ENCODE measurements around the gene FCRL1.

Gene FCRL1

DNA sequence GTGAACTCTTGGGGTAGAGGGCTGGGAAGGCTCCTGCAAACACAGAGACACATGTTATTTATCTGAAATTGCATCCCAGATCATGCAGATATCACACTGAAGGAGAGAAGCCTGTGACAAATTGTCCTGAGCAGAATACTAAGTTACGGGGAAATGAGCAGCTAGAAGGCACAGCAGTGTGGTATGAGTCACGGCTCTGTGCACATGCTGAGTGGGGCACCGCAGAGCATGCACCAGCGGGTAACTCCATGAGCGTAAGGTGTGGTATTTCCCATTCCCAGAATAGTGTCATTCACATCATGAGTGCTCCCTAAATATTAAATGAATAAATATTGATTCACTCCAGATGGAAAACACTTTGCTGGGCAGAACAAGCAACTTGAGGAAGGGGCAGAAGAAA, 21.7 kb downstream of the FCRL1 start:
- no peak for DNase-seq

DNA sequence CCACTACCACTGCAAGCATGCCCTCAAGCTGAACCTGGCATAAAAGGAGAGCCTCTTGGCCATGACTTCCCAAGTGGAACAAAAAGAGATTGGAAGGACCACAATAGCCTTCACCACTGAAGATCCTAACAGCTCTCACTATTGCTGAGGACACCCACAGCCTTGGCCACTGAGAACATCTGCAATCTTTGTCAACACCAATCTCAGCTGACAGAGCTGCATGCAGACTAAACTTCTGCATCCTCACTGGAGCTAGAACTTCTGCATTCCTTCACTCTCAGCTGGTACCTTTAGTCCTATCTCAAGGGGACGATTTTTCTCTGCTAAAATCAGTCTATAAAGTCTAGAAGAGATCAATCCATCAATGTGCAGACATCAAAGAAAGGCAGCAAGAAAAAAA, 34.7 kb downstream of the FCRL1 start:
- DNase-seq = no peak

DNA sequence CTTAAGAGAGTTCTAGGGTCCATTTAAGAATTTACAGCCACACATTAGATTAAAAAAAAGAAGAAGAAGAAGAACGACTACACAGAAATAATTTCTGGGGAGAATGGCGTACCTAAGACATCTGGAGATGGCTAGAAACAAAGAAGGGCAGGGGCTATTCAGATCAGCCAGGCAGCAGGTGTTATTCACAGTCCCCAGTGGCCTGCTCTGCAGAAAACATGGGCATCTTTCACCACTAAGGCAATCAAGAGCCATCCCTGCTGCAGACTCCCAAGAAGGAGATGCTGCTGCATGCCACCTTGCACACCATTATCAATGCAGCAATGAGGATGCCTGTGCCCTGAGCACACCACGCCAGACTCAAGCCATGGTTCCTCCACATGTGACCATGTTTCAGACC, 35.1 kb downstream of the FCRL1 start:
- no peak for DNase-seq

DNA sequence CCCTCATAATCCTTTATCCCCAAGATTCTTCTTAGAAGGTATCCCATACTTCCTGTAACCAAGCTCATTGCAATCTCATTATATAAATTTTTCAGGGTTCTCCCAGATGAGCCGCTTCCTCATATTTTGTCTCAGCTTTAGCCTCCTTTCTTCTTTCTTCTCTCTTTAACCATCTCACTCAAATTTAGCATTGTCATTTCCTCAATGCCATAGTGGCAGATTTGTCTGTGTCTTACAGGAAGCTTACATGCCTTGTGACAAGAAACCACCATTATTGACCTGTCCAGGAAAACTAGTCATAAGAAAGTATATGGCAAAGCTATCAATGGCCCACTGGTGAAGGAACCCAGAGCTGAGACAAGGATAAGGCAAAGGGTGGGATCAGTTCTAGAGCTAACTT, 37.0 kb downstream of the FCRL1 start:
- DNase-seq = no peak

DNA sequence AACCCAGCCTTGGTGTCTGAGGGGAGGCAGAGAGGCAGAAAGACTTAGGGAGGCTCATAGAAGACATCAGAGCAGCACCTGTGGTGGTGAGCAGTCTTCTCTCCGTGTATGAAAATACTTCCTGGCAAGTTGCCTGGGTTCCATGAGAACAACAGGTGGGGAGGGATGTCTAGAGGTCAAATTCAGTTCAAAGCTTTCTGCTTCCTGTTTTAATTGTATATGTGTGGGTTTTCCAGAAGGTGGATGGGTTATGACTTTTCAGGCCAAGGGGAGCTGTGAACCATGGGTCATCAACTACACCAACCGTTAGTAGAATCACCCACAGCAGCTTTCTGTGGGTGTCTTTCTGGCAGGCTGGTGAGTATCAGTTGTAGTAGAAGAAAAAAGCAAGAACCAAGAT, 38.9 kb downstream of the FCRL1 start:
- DNase-seq = no peak

DNA sequence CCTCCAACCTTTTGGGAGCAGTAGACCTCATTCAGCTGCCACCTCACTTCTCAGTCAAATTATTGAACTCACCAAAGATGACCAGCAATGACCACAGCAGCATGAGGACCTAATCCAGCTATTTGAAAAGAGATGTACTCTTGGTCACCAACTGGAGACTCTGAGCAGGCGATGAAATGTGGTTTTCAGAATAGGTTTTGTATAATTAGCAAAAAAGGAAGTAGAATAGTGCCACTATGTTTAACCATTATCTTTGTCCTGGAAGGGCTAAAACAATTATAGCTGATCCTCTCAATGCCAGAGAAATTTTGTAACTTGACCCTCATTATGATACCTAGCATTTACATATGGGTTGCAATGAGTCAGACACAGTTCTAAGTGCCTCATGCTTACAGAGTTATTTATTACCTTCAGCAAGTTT, 42.9 kb downstream of the FCRL1 start, which contains the start of gene FCRL2:
Gene FCRL2, minus strand, starts transcription at position 162 of the 421 bp plus-strand sequence. Its CDS starts 59 bp downstream, at position 103.
- DNase-seq = no peak

DNA sequence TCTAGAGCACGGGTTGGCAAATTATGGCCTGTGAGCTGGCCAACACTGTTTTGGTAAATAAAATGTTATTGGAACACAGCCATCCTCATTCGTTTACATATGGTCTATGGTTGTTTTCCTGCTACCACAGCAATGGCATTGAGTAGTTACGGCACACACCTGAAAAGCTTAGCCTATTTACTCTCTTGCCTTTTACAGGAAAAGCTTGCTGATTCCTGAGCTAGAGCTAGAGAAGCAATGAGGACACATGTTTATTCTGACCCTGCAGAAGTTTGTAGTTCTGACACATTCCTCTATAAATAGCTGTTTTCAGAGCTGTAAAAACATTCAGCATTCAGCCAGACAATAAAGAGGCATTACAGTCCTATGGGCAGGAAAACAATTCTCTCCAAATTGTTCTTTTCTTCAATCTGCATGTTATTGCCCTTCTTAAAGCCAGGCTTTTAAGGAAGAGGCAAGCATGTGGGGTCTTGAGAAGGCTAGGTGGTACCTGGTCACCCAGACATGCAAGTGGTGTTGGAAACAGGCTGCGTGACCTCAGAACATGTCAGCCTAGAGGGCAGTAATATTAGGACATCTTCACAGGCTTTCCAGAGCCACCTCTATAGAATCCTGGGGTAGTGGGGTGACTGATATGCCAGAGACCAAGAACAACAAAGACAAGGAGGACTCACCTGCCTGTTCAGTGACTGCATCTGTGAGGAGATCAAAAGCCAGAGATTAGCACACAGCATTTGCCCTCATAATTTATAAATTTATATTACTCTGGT, 44.6 kb downstream of the FCRL1 start:
- DNase-seq = no peak

DNA sequence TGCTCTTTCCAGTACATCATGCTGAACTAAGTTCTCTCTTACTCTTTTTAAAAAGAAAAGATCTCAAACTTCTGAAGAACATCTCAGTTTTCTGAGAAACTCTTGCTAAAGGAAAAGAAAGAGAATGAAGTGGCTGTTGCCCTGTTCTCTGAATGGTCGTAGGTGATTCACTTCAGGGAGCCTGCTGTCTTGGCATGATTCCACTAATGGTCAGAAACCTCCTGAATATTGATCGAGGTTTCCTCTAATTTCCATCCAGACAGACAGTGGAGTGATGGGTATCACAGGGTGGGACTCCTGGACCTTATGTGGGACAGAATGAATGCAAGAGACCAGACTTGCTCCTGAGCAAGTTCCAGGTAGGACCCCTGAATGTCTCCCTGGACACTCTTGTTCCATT, 45.5 kb downstream of the FCRL1 start:
- DNase-seq = no peak

DNA sequence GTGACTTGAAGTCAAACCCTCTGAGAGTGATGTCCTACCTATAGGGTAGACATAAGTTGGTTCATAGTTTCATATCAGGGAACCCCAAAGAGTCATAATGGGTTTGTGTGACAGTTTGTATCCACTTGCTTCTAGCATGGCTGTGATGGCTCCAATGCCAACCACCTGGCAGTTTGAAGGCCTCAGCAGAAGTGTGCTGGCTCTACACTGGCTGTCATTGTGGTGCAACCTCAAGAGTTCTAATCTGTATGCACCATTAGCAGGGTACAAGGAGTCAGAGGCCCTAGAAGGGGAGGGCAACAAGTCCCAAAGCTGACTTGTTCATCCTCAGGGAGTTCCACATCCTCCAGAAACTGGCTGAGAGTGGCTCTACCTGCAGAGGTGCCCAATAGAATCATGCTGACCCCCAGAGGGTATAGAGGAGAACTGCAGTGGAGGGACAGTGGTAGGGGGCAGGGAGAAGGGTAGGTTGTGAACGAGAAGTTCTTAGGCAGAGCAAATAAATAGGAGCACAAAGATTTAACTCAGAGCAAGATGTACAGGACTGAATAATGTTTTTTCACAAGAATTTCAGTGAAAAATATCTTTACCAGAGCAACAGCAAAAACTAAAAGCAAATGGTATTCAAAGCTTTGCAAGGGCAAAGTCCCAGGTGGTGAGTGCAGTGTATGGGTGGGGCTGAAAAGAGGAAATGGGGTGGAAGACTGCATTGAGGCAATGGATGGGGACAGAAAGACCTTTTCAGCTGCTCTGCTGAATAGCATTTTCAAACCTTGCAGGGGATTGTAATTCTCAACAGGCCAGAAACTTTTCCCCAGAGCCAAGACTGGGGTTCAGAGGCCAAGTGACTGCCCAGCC, 46.2 kb downstream of the FCRL1 start:
- DNase-seq = no peak

DNA sequence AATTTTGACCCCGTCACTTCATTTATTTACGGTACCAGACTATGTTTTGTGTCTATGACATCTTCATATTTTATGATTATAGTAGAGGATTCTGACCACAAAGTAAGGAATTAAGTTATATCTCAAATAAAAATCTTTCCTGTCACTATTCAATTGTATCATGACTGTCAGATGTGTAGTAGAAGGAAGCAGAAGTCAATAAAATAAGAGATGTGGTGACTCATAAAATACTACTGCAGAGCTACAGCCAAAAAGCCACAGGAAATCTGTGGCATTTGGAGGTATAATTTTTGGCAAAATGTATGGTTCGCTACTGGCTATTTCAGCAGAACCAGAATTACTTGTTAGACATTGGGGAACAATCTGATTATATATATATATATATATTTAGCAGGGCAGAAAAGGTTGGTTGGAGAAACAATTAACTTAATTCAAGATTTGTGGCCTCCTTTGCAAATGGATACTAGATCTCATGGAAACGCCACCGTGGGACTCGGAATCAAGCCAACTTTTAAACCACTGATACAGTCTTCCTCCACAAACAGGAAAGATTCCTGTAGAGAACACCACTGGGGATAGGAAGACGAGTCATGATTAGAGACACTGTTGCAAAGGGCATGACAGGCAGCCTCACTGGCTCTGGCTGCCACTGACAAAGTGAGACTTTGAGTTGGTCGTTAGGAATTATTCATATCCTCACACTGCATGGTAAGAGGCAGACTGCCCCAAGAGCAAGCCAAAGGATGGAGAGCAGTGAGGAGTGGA, 48.1 kb downstream of the FCRL1 start:
- DNase-seq = no peak

DNA sequence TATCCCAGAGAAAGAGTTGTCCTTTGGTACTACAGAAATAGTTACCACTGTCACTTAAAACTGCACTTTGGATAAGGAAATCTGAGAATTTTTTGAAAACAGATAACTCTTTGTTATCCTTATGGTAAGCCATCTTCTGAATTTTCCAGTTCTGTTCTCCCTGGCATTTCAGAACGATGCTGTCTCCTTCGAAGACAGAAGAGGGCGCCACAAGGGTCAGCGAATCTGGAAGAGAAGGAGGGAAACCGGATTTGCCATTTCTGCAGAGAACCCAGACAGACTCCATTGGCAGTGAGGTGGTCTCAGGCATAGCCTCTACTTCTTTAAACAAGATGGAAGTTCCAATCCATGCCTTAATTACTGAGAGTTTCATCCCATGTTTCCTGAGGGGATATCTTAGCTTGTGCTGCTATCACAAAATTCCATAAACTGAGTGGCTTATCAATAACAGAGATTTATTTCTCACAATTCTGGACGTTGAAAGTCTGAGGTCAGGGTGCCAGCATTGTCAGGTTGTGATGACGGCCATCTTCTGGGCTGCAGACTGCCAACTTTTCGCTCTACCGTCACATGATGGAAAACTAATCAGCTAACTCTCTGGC, 49.4 kb downstream of the FCRL1 start:
- DNase-seq = no peak

DNA sequence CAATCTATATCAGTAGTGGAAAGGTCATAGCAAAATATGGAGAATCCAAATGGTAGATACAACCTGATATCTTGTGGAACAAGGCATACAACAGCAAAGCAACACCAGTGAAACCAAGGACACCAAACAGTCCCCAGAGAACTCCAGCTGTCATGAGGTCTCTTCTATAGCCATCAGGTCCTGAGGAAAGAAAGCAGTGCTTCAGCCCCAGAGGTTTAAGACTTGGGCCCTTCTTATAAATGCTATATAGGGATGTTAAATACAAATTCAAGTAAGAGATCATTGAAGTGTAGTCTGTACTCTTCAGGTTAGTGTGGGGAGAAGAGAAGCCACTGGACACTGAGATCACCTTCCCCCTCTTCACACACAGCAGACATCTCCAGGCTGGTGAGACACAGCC, 53.1 kb downstream of the FCRL1 start:
- DNase-seq = no peak

DNA sequence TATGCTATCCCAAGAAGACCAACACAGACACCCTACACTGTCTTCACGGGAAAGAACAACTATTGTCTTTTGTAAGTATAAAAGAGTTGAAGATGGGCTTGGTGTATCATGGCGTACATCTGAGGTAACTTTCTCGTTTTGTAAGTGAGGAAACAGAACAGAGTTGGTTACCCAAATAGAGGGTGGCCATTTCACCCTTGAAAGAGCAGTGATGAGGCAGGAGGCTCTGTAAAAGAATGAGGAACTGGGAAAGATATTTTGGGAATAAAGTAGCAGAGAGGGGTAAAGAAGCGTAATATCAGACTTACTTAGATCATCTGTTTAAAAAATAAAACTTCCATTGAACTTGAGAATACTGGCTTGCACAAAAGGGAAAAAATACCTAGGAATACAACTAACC, 61.9 kb downstream of the FCRL1 start:
- DNase-seq = no peak

DNA sequence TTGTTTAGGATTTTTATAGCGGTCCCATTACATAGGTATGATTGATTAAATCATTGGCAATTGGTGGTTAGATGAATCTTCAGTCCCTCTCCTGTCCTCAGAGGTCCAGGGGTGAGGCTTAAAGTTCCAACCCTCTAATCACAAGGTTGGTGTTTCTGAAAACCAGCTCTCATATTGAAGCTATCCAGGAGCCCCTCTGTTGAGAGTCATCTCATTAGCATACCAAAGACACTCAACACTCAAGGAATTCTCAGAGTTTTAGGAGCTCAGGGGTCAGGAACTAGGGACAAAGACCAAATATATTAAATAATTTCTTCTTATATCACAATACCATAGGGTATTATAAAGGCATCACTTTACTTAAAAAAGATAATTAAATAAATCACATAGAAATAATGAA, 66.3 kb downstream of the FCRL1 start:
- no peak for DNase-seq

DNA sequence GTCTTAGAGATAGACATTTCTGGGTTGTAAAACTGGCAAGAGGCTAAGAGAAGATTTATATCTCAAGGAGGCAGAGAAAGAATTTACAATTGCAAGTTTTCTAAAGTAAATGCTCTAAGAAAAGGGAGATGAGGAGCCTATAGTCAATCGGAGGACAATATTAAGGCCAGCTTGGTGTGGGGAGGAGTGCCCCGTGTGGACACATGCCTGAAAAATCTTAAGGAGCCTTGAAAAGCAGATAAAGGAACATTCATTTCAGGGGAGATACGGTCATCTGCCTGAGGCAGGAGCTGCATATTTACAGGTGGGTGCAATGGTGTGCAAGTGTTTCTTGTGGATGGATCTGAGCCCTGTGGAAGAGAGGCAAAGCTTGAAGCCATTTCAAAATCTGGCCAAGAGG, 68.6 kb downstream of the FCRL1 start:
- DNase-seq = no peak

DNA sequence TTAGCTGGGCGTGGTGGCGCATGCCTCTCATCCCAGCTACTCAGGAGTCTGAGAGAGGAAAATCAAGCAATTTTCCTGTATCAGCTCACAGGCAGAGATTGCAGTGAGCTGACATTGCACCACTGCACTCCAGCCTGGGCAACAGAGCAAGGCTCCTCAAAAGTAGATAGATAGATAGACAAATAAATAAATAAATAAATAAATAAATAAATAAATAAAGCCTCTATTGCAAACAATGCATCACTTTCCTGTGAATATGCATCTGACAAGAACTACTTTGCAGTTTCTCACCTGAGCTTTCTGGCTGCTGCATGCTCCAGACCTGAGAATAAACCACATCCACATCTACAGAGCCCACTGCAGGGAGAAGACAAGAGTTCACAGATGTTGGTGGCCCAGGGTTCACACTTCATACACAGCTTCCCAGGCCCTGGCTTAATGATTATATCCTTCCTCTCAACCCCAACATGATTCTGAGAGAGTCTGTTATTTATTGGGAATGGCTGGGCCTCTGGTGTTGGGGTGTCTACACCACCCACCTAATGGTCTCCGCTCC, 71.6 kb downstream of the FCRL1 start:
- no peak for DNase-seq
